ENCODE results near the gene UMAD1.

- TF ChIP-seq ZNF70 (CRISPR knock-in tag; IDR thresholded peaks at IDR 0.05) (no peak), PATZ1 (CRISPR knock-in tag; IDR thresholded peaks at IDR 0.05; ENCODE audit: borderline replicate concordance) (no peak), BACH2 (CRISPR knock-in tag; IDR thresholded peaks at IDR 0.05; ENCODE audit: borderline replicate concordance) (no peak), POU6F1 (CRISPR knock-in tag; IDR thresholded peaks at IDR 0.05; ENCODE audit: borderline replicate concordance, low read depth) (no peak), ZFP3 (CRISPR knock-in tag; IDR thresholded peaks at IDR 0.05) (no peak), CREB5 (CRISPR knock-in tag; IDR thresholded peaks at IDR 0.05; ENCODE audit: low read depth) (no peak), ARNTL (CRISPR knock-in tag; IDR thresholded peaks at IDR 0.05; ENCODE audit: borderline replicate concordance, low read depth) (no peak), ESRRG (CRISPR knock-in tag; IDR thresholded peaks at IDR 0.05) (no peak), SNAI2 (CRISPR knock-in tag; IDR thresholded peaks at IDR 0.05) (no peak), ZFP30 (CRISPR knock-in tag; IDR thresholded peaks at IDR 0.05) (no peak)
These were observed 165.1 kb downstream of the UMAD1 start for GRCh38 chr7:7805511-7806153.

Data from SK-N-SH treated with all-trans-retinoic acid at 6 μM for 48 hours (cell line).